CD4-positive, alpha-beta T cell treated with Interleukin-6 for 4 hours (primary cell): Measurements from ENCODE around the gene RFX6.

Experiments used
- DNase-seq: peaks from one replicate; pipeline ENCODE4 v3.0.0-alpha.2; 2020; ENCODE audit warnings: mixed read lengths

Gene RFX6

DNA sequence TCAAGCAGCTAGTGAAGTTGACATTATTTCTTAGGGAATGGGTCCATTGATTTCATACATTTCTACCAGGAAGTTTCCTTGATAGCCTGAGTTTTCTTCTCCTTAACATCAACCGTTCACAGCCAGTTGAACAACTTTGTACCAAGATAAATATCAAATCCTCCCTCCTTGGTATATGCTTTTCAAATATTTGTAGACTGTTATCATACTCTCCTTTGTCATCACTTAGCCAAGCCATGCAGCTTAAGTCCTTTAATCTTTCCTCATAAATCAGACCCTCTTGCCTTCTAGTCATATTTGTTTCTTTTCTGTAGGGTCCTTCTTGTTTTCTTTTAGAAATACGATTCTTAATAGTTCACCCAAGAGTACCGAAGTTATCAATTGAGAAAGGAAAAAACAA lies 25.6 kb downstream of the RFX6 start:
- DNase-seq, result no peak

DNA sequence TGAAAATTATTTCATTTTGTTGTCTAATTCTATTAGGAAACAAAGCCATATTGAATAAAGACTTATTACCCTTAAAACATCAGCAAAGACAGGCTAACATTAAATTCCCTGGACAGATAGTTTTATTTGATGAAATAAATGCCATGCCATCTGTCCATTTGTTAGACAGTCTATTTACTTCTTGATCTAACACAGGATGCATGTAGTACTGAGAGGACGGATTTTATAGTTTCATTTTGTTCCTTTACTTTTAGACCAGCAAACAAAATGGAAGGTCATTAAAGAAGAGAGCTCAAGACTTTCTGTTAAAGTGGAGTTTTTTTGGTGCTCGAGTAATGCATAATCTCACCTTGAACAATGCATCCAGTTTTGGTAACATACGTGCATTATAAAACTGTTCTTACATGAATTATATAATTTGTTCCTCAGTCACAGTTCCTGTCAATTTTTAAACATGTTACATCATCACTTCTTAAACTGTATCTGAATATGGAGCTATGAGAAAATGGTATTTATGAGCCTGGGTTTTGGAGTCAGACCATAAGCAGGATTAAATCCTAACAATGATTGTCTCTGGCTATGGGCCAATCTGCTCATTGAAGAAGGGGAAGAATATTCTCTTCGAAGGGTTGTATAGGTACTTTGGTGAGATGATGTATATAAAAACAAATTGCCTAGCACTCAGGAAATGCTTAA lies 46.0 kb downstream of the RFX6 start:
- no peak for DNase-seq

DNA sequence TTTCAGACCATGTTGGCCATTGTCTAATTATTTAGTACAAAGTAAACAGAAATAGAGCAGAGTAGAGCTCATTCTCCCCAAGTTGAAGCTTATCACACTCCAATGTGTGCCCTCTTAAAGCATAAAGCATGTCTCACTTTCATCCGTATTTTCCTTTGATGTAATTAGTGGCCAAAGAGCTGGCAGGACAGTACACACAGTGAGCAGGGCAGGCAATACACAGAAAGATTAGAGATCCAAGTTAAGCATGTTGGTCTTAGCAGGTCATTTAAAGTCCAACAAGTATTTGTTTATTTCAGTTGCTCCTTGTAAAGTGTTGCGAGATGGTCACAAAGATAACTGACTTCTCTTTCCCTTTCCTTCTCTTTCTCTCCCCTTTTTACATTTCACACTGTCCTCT lies 47.2 kb downstream of the RFX6 start:
- DNase-seq, result no peak

DNA sequence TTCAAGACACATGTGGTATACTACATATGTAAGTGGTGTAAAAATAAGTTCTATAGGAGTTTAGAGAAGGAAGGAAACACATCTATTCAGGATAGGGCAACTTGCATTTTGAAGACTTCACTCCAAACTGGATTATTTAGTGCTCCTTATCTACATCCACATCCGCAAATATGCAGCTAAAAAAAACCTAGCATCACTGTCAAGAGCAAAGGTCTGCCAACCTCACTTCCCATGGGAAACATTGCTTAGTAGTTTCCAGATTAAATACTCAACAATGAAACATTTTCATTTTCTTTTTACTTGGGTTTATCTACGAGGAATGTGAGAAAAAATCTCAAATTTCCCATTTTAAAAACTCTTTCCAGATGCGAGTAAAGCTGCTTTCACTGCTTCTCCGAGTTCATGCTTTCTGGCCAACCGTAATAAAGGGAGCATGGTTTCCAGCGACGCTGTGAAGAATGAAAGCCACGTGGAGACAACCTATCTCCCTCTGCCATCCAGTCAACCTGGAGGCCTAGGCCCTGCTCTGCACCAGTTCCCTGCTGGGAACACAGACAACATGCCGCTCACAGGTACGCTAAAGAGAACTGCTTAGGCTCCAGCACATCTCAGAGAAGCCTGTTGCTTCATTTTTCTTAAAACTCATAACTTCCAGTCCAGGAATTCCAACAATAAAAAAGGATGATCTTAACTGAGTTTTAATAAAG lies 48.2 kb downstream of the RFX6 start:
- DNase-seq, result no peak

DNA sequence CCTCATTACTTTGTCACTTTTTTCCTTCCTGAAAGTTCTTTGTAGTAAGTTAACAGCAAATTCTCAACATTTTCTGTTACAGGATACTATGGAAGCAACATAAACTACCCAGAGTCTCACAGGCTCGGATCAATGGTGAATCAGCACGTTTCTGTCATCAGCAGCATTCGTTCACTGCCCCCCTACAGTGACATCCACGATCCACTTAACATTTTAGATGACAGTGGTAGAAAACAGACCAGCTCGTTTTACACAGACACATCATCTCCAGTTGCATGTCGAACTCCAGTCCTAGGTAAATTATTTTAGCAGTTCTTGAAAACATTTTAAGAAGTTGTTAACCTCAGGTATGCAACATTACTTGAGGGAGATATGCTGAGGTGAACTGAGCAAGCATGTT lies 51.6 kb downstream of the RFX6 start:
- DNase-seq, result no peak

DNA sequence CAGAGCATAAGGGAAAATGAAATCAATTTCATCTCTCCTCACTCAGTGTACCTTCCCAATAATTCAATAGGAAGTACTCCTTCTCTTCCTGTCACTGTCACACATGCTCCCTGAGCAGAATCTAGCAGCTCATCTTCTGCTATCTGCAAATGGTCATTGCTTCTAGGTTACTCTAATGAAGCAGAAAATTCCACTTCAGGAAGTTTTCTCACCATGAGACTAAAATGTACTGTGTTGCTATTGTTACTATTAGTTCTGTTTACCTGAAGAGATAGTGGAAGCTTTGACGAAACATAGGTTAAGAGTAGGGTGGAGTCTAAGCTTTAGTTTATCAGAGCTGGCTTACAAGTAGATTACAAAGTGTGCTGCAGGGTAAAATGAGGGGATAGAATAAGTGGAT lies 52.8 kb downstream of the RFX6 start:
- no peak for DNase-seq

DNA sequence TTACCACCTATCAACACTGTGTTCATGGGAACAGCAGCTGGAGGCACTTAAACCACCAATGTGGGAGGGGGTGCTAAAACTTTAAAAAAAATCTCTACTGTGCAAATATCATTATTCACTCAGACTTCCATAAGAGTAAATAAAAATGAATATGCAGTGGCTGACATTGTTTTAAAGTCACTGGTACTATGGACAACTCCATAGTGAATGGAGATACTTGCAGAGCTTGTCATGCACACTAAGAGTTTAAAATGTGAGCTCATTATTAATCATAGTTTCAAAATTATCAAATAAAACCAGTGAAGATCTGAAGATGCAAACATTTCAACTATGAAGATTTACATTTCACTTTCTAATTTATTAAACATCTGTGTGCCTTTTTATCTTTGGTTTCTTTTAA lies 54.4 kb downstream of the RFX6 start:
- no peak for DNase-seq

DNA sequence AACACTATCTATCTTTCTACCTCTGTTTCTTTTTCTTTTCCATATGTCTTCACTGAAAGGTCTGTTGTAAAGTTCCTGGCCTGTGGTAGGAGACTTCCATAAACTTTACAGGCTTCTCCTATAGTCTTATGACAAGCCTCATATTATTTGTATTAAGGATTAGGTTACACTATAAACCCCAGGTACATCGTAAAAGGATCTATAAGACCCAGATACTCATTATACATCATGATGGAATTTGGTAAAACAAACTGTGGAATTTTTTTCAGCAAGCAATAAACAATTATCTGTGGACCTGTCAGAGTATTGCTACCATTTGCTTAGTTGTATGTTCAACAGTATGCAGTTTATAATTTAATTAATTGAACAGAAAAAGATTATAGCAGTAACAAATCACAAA lies 55.5 kb downstream of the RFX6 start:
- DNase-seq, result no peak

DNA sequence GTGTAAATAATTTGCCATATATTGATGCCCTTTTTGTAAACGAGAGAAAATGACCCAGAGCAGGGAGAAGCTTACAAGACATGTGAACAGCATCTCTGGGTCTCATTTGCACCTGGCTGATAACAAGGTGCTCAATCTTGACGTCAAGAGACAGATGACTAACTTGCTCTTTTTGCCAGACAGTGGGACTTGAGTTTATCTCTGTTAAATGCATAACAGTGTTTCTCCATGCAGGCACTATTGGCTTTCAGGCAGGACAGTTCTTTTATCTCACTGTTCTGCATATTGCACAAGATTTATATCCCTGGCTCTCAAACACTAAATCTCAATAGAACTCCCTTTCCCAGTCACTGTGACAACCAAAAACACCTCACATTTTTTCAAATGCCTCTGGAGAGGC lies 56.4 kb downstream of the RFX6 start:
- no peak for DNase-seq

DNA sequence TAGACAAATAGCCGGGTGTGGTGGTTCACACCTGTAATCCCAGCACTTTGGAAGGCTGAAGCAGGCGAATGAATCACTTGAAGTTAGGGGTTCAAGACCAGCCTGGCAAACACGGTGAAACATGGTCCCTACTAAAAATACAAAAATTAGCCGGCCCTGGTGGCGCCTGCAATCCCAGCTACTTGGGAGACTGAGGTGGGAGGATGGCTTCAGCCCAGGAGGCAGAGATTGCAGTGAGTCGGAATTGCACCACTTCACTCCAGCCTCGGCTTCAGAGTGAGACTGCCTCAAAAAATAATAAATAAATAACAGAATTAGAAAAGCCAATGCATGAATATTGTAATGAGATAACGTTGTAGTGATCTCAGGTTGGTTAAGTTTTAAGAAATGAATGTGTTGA lies 61.3 kb downstream of the RFX6 start:
- DNase-seq, result no peak

DNA sequence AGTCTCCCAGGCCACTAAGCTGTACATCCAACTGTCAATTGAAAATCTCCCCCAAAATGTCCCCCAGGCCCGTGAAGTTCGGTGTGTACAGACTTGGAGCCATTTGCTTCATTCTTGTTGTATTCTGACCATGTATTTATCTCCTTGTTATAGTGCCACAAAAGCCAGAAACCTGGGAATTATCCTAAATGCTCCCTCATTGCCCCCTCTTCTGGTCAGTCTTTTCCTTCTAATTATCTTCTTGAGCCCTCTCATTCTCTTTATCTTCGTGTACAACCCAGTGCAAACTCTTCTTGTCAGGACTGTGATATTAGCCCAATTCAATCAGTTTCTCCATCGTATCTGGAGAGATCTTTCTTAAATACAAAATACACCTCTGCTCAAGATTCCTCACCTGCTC lies 64.7 kb downstream of the RFX6 start:
- no peak for DNase-seq

DNA sequence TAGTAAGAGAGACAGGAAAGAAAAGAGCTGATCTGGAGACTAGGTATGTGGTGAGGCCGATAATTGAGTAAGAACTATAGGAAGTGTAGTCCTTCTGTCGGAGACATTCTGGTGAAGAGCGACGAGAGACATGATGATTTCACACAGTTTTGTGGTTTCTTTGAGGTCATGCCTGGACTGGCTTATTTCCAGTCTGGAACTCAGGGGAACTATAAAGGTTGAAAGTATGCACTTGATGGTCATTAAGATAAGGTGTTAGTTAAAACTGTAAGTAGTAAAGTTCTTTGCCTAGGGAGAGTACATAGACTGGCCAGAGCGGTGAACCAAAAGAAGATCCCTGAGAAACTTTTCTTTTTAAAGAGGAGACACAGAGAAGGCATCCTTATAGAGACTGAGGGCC lies 68.8 kb downstream of the RFX6 start:
- no peak for DNase-seq

DNA sequence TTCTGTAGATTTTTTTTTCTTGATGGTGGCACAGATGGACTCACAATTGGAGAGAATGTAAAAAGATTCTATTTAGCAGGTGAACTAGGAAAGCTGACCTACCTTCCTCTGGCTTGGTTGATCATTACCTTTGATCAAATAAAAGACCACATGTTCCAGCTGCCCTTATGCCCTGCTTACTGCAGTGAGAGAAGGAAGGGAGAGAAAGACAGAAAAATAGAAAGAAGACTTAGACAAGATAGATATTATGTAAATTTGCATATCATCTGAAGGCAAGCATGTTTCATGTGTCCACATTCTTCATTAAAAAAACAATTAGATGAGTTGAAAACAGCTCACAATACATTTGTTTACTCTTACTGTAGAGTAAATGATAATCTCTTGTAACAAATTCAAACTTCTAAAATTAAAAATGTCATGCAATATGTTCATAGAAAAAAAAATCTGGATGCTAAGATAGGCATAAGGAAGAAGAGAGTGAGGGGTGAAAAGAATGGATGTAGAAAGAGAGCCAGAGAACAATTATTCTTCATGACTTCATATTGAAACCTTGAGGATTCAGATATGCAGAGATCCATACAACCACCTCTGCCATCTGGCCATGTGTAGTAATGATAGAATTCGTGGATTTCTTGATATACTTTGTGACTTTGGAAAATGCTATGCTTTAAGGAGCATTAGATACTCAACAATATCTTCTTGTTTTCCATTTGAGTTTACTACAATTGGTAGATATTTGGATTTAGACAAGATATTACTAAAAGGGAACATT lies 71.7 kb downstream of the RFX6 start:
- no peak for DNase-seq

DNA sequence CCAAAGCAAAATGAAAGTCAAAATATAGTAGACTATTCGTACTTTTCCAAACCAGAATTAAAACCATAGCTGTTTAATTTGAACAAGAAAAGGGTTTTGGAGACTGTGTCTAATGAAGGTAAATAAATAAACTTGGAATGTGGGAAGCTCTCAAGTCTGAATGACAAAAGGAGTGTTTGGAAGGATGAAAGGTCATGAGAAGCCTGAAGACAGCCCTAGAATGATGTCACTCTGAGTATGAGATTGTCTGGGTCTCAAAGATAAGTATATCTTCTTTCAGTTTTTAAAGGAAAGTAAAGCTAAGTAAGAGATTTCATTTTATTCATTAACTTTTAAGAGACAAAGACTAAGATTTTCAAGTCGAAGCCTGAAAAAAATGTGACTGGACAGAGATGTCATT lies 72.9 kb downstream of the RFX6 start:
- DNase-seq, result no peak

DNA sequence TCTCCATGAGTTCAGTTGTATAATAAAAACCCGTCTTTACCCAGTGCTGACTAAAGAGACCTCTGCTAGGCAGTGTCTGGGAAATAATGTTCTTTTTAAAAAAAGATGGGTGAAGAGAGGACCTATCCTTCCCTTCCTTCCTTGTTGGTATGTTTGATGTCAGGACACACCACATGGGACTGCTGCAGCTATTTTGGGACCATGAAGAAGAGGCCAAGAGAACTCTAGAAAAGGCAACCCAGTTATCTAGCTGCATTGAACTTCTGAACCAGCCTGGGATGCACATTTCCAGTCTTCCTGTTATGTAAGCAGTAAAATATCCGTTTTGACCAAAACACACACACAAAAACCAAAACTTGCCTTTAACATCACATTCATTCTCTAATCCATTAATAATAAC lies 77.3 kb downstream of the RFX6 start:
- no peak for DNase-seq

DNA sequence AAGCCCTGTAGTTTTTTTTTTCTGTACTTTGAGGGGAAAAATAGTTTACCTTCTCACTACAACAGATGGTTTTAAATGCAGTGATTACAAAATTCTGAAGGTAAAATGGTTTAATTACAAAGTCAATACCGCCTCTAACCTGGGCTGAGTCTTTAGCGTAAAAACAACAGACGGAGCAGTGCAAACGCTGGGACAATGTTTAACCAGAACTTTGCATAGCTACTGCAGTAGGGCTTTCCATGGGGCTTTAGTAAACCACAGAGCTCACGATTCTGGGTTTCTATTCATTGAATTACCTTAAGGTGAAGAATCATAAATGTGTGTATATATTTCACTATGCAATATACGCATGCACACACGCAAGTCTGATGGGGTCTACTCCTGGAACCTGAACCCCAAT lies 77.9 kb downstream of the RFX6 start:
- DNase-seq, result no peak

DNA sequence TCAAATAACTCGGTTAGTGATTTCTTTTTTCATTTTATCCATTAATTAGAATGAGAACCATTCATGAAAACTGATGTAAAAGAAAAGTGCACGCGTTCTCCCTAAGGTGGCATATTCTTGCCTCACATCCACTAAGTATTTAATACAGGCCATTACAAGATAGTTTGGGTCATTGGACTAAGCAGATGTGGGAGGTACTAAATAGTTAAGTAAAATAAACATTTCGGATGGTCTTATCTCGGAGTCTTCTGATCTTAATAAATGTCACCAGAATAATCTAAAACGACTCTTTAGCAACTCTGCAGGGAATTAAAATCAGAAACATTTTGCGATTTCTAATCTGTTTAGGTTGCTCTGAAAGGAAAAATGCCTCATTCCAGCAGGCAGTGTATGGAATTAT lies 78.7 kb downstream of the RFX6 start:
- DNase-seq, result no peak

DNA sequence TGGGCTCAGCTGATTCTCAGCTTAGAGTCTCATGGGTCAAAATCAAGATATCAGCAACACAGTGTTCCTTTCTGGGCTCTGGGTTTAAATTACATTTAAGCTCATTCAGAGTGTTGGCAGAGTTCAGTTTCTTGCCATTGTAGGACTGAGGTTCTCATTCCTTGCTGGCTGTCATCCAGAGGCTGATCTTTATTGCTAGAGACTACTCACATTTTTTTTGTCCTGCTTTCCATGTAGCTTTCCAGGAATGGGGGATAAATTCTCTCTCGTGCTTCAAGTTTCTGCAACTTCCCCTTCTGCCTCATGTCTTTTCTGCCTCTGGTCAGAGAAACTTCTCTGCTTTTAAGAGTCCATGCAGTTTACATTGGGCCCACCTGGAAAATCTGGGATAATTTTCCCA lies 86.9 kb downstream of the RFX6 start:
- no peak for DNase-seq

DNA sequence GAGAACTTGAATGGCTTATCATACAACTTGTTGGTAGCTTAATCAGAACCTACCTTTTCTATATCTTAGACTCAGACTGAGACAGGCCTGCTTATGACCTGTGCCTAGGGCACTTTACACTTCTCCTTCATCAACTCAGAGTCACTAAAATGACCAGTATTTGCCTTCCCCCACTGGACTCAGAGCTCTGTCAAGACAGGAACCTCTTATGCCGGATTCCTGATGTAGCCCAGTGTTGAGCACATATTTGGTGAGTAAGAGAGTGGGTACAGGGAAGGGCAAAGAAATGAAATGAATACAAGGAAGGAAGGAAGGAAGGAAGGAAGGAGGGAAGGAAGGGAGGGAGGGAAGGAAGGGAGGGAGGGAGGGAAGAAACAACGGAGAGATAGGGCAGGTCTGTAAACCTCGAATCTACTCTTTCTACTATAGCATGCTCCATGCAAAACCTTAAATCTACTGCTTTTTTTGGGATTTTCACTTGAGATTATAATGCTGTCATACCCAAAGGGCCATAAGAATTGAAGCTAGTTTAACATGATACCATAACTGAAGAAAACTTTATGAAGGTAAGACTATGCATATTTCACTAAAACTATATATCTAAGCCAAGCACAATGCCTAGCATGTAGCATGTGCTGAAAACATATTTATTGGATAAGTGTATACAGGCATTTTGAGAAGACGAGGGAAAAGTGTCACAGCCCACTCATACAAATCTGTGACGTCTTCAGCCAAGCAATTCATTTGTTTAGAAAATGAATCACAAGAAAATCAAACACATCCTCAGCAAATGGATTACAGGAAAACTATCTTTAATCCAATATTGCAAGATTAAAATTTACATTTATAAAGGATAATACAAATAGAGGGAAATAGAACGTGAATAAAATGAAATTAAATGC lies 89.9 kb downstream of the RFX6 start:
- no peak for DNase-seq

DNA sequence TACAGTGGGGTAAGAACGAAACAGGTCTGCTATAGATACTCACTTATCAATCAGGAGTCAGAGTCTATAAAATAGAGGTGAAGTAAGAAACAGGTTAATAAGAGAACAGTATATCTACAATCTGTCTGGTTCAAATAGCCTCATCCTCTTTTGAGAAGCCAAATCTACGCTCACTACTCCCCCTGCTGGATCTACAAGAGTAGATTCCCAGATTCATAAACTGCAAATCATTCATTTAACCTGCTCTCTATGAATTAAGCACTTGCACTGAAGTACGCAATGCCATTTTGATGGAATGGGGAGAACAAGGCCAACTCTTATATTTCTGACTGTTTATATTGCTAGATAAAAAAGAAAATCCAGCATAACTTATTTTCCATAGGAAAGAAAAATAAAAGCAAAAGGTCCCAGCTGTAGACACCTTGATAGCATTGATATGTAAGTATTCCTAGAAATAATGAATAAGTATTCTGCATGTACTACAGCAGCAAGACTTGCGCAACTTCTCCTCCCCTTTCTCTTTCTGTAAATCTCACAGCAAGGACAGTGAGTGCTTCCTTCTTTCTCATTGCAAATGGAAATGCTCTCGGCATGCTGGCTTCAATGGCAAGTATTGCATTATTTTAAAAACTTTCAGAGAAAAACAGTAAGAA lies 92.3 kb downstream of the RFX6 start:
- no peak for DNase-seq

DNA sequence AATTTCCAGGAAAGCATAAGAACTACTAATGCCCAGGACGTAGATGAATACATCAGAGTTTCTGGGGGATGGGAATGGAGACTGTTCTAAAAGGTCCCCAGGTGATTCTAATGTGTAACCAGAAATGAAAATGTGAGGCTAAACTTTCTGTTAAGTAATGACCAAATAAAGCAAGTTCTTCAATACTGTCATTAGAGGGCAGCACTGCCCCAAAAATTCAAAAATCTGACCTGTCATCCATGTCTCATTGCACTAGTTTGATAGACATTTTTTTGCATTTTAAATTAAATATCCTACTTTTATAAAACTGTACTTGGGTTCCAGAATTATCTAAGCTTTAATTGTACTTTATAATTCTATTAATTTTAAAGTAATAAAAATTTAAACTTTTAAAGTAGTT lies 94.9 kb downstream of the RFX6 start:
- no peak for DNase-seq

DNA sequence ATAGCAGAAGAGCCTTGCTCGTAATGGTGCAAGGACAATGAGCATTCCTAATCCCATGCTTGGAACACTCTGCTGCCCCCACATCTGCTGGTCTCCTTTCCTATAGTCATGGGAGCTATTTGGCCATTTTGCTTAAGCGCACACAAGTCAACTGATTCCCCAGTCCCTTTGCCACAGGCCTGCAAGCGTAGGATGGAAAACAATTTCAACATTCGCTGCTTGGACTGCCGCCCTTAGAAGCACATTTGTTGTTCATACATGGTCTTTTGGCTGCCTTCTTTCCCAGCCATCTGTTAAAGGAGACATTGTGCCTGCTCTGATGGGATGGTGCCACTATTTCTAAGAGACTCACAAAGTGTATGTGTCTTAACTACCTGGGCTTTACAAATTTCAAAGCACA lies 96.9 kb downstream of the RFX6 start:
- DNase-seq, result no peak
